Epidermal melanocyte (primary cell): ENCODE data around the gene CD247.
"Not testable (repeated sequence)": the region's sequence is repeated elsewhere in the genome, so short reads cannot be mapped to it uniquely, and the experiment has no call there.

Source experiments
- DNase-seq: peaks from one replicate; pipeline ENCODE4 v3.0.0; 2011; ENCODE audit warnings: low spot score; ENCODE audit not compliant: insufficient read length

The CD247 gene

GRCh38 chr1:167518331-167518700 lies at the start of gene CD247:
TSS of gene CD247 (minus strand) at chr1:167518529. CDS start at chr1:167518465, 64 bp downstream.
- DNase-seq, result no peak

GRCh38 chr1:167567663-167568062 lies 49.3 kb upstream of the CD247 start:
- DNase-seq, result no peak

- DNase-seq, result no peak
Measured at GRCh38 chr1:167566766-167567165, 48.4 kb upstream of the CD247 start.

GRCh38 chr1:167565922-167566321 lies 47.6 kb upstream of the CD247 start:
- no peak for DNase-seq

GRCh38 chr1:167564612-167565270 lies 46.4 kb upstream of the CD247 start:
- DNase-seq, result no peak

GRCh38 chr1:167563579-167564246 lies 45.4 kb upstream of the CD247 start:
- no peak for DNase-seq

- DNase-seq, result no peak
Measured at GRCh38 chr1:167562702-167563101, 44.4 kb upstream of the CD247 start.

- DNase-seq, result no peak
Measured at GRCh38 chr1:167561753-167562152, 43.4 kb upstream of the CD247 start.

GRCh38 chr1:167555971-167556714 lies 37.8 kb upstream of the CD247 start:
- DNase-seq, result peak; percentile 65

GRCh38 chr1:167555072-167555471 lies 36.7 kb upstream of the CD247 start:
- not testable (repeated sequence) for DNase-seq

- no peak for DNase-seq
Measured at GRCh38 chr1:167554028-167554779, 35.9 kb upstream of the CD247 start.

GRCh38 chr1:167553136-167554027 lies 35.1 kb upstream of the CD247 start, which contains the start of gene CREG1:
TSS of gene CREG1 (minus strand) at chr1:167553762.
- peak; percentile 94 for DNase-seq

- DNase-seq, result no peak
Measured at GRCh38 chr1:167551362-167551761, 33.0 kb upstream of the CD247 start.

- DNase-seq, result no peak
Measured at GRCh38 chr1:167548059-167548932, 30.0 kb upstream of the CD247 start.

GRCh38 chr1:167546935-167547334 lies 28.6 kb upstream of the CD247 start:
- DNase-seq, result no peak

- DNase-seq, result no peak
Measured at GRCh38 chr1:167545349-167545748, 27.0 kb upstream of the CD247 start.

- DNase-seq, result no peak
Measured at GRCh38 chr1:167544447-167545093, 26.2 kb upstream of the CD247 start.

- DNase-seq, result no peak
Measured at GRCh38 chr1:167543199-167543990, 25.1 kb upstream of the CD247 start.
